GM12864 (cell line): ENCODE results near the gene CCSER2.

Source experiments
- DNase-seq: peaks from one replicate; pipeline ENCODE4 v3.0.0-alpha.2; 2011; ENCODE audit warnings: low read depth
- H3K4me3 ChIP-seq: 2 replicates; pipeline ENCODE4 v1.5.1; 2011; ENCODE audit warnings: mild to moderate bottlenecking, low read depth, low read length, control low read depth
- CTCF ChIP-seq: IDR thresholded peaks from 2 replicates; pipeline ENCODE4 v1.5.1; 2011; ENCODE audit warnings: low read depth, mild to moderate bottlenecking, moderate library complexity, low read length, control low read depth, inconsistent platforms; ENCODE audit errors: missing control alignments

Gene CCSER2

DNA sequence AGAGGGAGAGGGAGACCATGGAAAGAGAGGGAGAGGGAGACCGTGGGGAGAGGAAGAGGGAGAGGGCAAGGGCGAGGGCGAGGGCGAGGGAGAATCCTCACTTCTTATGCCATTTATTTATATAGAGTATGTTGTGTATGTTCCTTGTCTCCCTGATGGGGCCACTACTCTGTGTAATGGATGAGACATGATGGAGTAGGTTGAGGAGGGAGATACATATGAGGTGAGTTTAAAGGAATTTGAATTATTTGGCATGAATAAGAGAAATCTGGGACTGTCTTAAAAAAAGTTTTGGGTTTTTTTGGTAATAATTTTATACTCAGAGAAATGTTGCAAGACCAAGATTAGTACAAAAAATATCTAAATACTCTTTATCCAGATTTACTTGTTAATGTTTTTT is 20.1 kb downstream of the CCSER2 start:
- no peak overlapping the region for H3K4me3 ChIP-seq
- no peak for TF ChIP-seq CTCF
- DNase-seq = no peak

DNA sequence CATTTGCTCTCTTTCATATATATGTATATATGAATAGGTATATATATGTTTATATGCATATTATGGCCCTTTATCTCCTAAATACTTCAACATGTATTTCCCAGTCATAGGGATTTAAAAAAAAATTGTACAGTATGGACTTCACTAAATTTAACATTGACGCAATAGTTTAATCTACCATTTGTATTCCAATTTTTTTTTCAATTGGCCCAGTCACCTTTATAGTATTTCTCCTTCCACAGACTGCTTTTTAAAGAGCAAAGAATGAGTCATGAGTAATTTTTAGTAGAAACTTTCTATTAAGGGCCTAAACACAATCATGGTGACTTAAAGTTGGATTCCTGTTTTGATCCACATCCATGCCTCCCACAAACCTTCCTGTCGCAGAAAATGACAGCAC is 20.5 kb downstream of the CCSER2 start:
- no peak for DNase-seq
- TF ChIP-seq CTCF = no peak

DNA sequence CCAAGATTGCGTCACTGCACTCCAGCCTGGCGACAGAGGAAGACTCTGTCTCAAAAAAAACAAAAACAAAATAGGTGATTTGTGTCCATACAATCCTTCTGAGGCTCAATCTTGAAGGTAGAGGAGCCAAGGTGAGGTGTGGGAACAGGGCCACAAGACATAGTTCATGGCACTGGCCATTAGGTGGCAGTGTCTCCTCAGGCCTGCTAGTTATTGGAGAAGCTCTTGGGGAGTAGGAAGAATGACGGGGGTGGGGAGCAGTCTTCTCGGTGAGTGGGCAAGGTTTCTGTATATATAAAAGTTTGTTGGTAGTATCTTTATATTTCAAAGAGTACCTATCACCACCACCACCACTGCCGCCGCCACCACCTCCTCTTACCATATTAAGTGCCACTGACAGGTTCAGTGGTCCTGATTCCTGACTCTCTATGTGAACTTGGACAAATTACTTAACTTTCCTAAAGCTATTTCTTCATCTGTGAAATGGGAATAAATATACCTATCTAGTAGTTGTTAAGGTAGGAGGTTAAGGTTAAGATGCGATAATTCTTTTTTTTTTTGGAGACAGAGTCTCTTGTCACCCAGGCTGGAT is 24.0 kb downstream of the CCSER2 start:
- peak; percentile 84 for TF ChIP-seq CTCF
- DNase-seq = no peak

More for the DNA sequence above, 20.5 kb downstream of the CCSER2 start:
- no peak overlapping the region for H3K4me3 ChIP-seq

DNA sequence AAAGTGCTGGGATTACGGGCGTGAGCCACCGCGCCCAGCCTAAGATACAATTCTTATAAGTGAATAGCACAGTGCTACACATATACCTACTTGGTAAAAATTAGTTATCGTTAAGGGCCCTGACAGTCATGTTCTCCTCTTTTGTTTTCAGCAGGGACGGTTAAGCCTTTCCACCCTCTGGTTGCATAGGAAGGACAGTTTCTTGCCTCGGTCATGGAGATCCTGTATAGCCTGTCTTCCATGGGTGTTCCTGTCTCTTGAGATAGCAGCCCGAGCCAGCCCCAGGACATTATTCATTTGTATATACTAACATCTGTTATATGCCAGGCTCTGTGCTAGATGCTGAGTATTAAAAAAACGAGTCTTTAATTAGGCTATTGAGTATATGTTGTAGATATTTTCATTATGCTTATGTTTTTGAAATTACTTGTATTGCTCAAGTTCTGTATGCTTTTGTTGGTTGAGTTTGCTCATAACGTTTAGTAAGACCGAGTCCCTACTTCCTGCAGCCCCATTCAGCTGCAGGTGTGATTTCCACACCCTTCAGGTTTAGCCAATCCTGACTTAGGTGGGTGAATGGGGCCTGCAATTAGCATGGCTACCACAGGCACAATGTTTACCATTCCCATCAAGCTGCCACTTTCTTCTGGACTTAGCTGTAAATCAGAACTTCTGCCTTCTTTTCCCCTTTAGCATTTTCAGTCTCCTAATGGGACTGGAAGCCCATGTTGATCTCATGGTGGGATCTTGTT is 24.8 kb downstream of the CCSER2 start:
- TF ChIP-seq CTCF = no peak
- no peak for DNase-seq
- H3K4me3 ChIP-seq = no peak overlapping the region

More for the DNA sequence above, 24.0 kb downstream of the CCSER2 start:
- no peak overlapping the region for H3K4me3 ChIP-seq

DNA sequence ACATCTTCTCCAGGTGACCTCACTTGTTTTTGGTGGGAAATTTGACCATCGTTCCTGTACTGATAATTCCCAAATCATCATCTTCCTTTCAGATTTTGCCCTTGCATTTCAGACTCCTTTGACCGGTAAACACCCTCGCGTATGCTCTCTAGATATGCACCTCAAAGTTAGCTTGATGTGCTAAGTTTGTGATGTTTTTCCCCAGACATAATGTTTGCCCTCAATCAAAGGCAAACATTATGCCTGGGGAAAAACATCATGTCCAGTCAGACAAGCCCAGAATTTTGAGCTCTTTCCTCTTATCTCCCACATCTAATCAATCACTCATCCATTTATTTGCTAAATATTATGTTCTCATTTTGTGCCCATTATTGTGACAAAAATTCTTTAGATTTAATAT is 26.2 kb downstream of the CCSER2 start:
- no peak for DNase-seq
- no peak overlapping the region for H3K4me3 ChIP-seq

GRCh38 chr10:84355106-84355505 is 26.7 kb downstream of the CCSER2 start:
- no peak for DNase-seq
- no peak for TF ChIP-seq CTCF
- H3K4me3 ChIP-seq = no peak overlapping the region

More for the DNA sequence above, 26.2 kb downstream of the CCSER2 start:
- TF ChIP-seq CTCF = no peak

GRCh38 chr10:84356928-84357327 is 28.5 kb downstream of the CCSER2 start:
- TF ChIP-seq CTCF = no peak
- no peak overlapping the region for H3K4me3 ChIP-seq
- no peak for DNase-seq
